Astrocyte (in vitro differentiated cells and primary cell): ENCODE data around the gene LMO1. TPM values are rescaled to one million over a fixed set of nuclear protein-coding genes. Genes with fewer than 3 reads are reported as not detected.

Experiments used
- DNase-seq: peaks from one replicate; pipeline ENCODE4 v3.0.0-alpha.2; 2010; ENCODE audit warnings: low read depth
- FAIRE-seq: peaks from 2 replicates; lab custom pipeline; 2011; peaks lifted over from hg19 to GRCh38; lab: Jason Lieb, UNC
- H2AFZ ChIP-seq: 2 replicates; pipeline ENCODE4 v1.6.0; 2012; ENCODE audit warnings: low read depth, low read length, inconsistent platforms
- H3K27ac ChIP-seq: 2 replicates; pipeline ENCODE4 v1.5.1; 2011; ENCODE audit warnings: low read depth, low read length, inconsistent platforms
- H3K27me3 ChIP-seq: 2 replicates; pipeline ENCODE4 v1.6.0; 2011; ENCODE audit warnings: low read length, inconsistent platforms; ENCODE audit not compliant: insufficient read depth
- H3K36me3 ChIP-seq: 2 replicates; pipeline ENCODE4 v1.5.1; 2011; ENCODE audit warnings: low read length, inconsistent platforms; ENCODE audit not compliant: insufficient read depth
- H3K4me1 ChIP-seq: 2 replicates; pipeline ENCODE4 v1.5.1; 2011; ENCODE audit warnings: low read length, inconsistent platforms; ENCODE audit not compliant: insufficient read depth
- H3K4me2 ChIP-seq: 2 replicates; pipeline ENCODE4 v1.6.0; 2012; ENCODE audit warnings: low read length, inconsistent platforms
- H3K4me3 ChIP-seq: 2 replicates; pipeline ENCODE4 v1.5.1; 2011; ENCODE audit warnings: low read depth, mild to moderate bottlenecking, low read length, inconsistent platforms; ENCODE audit not compliant: insufficient read depth
- H3K79me2 ChIP-seq: 2 replicates; pipeline ENCODE4 v1.6.0; 2012; ENCODE audit warnings: mild to moderate bottlenecking, low read length, inconsistent platforms; ENCODE audit not compliant: insufficient read depth
- H3K9ac ChIP-seq: 2 replicates; pipeline ENCODE4 v1.6.0; 2012; ENCODE audit warnings: mild to moderate bottlenecking, low read length, inconsistent platforms
- H3K9me3 ChIP-seq: 2 replicates; pipeline ENCODE4 v1.5.1; 2012; ENCODE audit warnings: low read depth, mild to moderate bottlenecking, low read length, inconsistent platforms; ENCODE audit not compliant: insufficient read depth
- H4K20me1 ChIP-seq: 2 replicates; pipeline ENCODE4 v1.6.0; 2012; ENCODE audit warnings: low read length, inconsistent platforms; ENCODE audit not compliant: insufficient read depth
- H3K27ac Mint-ChIP-seq: one replicate; pipeline ENCODE4 v1.8.0; 2021; ENCODE audit warnings: mild to moderate bottlenecking, mixed read lengths; ENCODE audit not compliant: unreplicated experiment
- H3K27me3 Mint-ChIP-seq: one replicate; pipeline ENCODE4 v1.8.0; 2021; ENCODE audit warnings: low read depth, mixed read lengths; ENCODE audit not compliant: unreplicated experiment
- H3K36me3 Mint-ChIP-seq: one replicate; pipeline ENCODE4 v1.8.0; 2021; ENCODE audit warnings: low read depth, mixed read lengths; ENCODE audit not compliant: unreplicated experiment
- H3K4me1 Mint-ChIP-seq: one replicate; pipeline ENCODE4 v1.8.0; 2021; ENCODE audit warnings: low read depth, mixed read lengths; ENCODE audit not compliant: unreplicated experiment
- H3K4me3 Mint-ChIP-seq: one replicate; pipeline ENCODE4 v1.8.0; 2021; ENCODE audit warnings: mild to moderate bottlenecking, moderate library complexity, mixed read lengths; ENCODE audit not compliant: unreplicated experiment
- H3K9me3 Mint-ChIP-seq: one replicate; pipeline ENCODE4 v1.8.0; 2021; ENCODE audit warnings: mild to moderate bottlenecking, mixed read lengths; ENCODE audit not compliant: unreplicated experiment
- EZH2 ChIP-seq: IDR thresholded peaks from 2 replicates; pipeline ENCODE4 v1.6.1; 2012; ENCODE audit warnings: mild to moderate bottlenecking, low read length, inconsistent platforms; ENCODE audit not compliant: insufficient read depth
- total RNA-seq: library from RNA; stranded (reverse); gene quantifications from 2 replicates; pipeline ENCODE4 v1.2.1, GENCODE V29; 2021
- TF ChIP-seq, protein P1 (sequence below): IDR thresholded peaks from 2 replicates; pipeline ENCODE4 v1.5.1; 2011; ENCODE audit warnings: low read depth, mild to moderate bottlenecking, inconsistent platforms, low read length, moderate library complexity; ENCODE audit not compliant: insufficient read depth

Gene LMO1
- total RNA-seq, 1 donor from 2014 or later: 1.5 TPM

DNA sequence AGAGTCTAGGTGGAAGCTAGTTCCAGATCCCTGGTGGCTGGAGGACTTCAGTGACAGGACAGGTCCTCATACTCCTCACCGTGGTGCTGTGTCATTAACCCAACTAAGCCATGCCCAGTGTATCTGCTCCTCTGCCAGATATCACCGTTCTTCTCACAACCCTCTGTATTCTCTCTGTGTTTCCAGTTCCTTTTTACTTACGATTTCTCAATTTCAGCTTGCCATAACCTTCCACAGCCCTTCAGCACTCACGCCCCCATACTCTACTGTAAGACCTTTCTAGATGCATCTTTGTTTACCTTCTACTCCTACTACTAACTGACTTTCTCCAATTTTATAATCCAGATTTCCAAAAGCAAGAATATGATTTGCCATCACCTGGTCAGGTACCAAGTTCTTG is 68.7 kb downstream of the LMO1 start:
- Histone ChIP-seq H3K27me3 (peaks cover 23% of the 10 kb centered on the region), H3K4me3 (no peak overlapping the region), H3K9ac (no peak overlapping the region), H3K79me2 (no peaks in the 10 kb centered on the region), H3K27ac (no peak overlapping the region), H3K9me3 (no peaks in the 10 kb centered on the region), H3K36me3 (no peaks in the 10 kb centered on the region), H4K20me1 (no peaks in the 10 kb centered on the region), H2AFZ (no peak overlapping the region), H3K4me2 (no peak overlapping the region), H3K4me1 (no peaks in the 10 kb centered on the region)
- Mint-ChIP-seq H3K4me1 (no peaks in the 10 kb centered on the region), H3K27me3 (peaks cover 78% of the 10 kb centered on the region), H3K4me3 (no peak overlapping the region), H3K9me3 (peaks cover 1% of the 10 kb centered on the region), H3K27ac (no peak overlapping the region), H3K36me3 (no peaks in the 10 kb centered on the region)
- TF ChIP-seq EZH2: no peak
- no peak for DNase-seq
- FAIRE-seq: no peak

DNA sequence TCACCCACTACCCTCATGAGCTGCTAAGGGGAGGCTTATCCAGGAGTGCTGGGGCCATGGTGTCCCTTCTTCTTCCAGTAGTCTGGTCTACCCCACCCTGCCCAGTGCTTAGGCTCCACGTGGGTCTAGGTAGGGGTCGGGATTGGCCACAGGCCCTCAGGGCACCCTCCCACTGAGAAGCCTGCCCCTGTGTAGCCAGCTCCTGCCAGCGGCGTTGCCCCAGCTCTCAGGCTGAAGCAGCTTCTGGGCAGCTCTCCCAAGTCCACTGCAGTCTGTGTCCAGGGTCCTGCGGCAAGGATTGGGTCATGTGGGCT is 70.8 kb downstream of the LMO1 start:
- no peaks in the 10 kb centered on the region for H3K79me2 ChIP-seq
- peaks cover 12% of the 10 kb centered on the region for H3K27me3 ChIP-seq
- H3K9me3 ChIP-seq: peaks cover 3% of the 10 kb centered on the region
- no peak overlapping the region for H3K9ac ChIP-seq
- Mint-ChIP-seq H3K27me3 (peaks cover 60% of the 10 kb centered on the region), H3K4me3 (no peak overlapping the region), H3K36me3 (no peaks in the 10 kb centered on the region), H3K9me3 (peaks cover 1% of the 10 kb centered on the region), H3K4me1 (no peaks in the 10 kb centered on the region), H3K27ac (no peak overlapping the region)
- H3K27ac ChIP-seq: no peak overlapping the region
- no peak overlapping the region for H3K4me3 ChIP-seq
- TF ChIP-seq, protein P1, sequence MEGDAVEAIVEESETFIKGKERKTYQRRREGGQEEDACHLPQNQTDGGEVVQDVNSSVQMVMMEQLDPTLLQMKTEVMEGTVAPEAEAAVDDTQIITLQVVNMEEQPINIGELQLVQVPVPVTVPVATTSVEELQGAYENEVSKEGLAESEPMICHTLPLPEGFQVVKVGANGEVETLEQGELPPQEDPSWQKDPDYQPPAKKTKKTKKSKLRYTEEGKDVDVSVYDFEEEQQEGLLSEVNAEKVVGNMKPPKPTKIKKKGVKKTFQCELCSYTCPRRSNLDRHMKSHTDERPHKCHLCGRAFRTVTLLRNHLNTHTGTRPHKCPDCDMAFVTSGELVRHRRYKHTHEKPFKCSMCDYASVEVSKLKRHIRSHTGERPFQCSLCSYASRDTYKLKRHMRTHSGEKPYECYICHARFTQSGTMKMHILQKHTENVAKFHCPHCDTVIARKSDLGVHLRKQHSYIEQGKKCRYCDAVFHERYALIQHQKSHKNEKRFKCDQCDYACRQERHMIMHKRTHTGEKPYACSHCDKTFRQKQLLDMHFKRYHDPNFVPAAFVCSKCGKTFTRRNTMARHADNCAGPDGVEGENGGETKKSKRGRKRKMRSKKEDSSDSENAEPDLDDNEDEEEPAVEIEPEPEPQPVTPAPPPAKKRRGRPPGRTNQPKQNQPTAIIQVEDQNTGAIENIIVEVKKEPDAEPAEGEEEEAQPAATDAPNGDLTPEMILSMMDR: no peak
- TF ChIP-seq EZH2: no peak
- no peak overlapping the region for H2AFZ ChIP-seq
- H3K36me3 ChIP-seq: no peaks in the 10 kb centered on the region
- H4K20me1 ChIP-seq: no peaks in the 10 kb centered on the region
- DNase-seq (no peak), FAIRE-seq (no peak)
- H3K4me2 ChIP-seq: no peak overlapping the region
- H3K4me1 ChIP-seq: no peaks in the 10 kb centered on the region

DNA sequence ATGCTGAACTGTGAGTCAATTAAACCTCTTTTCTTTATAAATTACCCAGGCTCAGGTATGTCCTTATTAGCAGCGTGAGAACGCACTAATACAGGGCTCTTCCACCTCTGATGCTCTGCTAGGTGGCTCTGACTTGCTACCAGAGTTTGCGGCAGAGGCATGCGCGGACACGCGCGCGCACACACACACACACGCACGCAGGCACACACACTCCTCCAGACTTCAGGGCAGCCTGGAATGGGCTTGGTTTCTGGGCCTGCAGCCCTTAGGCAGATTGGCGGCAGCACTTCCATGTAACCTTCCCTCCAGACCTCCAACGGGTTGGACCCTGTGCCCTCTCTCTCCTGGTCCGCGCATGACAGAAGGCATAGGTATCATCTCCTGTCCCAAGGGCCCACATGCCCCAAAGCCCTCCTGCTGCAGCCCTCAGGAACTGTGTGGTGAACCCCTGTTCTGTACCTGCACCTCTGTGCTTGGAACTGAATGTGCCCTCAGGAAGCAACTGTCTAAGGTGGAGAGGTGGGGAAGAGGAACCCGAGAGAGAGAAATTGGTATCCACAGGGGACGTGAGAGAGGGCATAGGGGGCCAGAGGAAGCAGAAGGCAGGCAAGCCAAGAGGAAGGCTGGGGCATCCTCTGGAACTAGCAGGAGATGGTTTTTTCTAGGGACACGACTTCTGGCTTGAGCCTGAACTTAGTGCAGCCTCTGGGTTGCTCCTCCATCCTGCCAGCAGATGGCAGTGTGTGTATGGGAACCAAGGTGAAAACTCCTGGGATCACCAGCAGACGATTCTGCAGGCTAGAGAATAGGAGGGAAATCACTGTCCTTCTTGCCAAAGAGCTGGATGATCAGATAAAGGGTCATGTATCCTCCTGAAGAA is 71.4 kb downstream of the LMO1 start:
- H4K20me1 ChIP-seq: no peaks in the 10 kb centered on the region
- no peaks in the 10 kb centered on the region for H3K36me3 ChIP-seq
- H3K9me3 Mint-ChIP-seq: peaks cover 1% of the 10 kb centered on the region
- no peaks in the 10 kb centered on the region for H3K36me3 Mint-ChIP-seq
- no peak overlapping the region for H3K9ac ChIP-seq
- TF ChIP-seq, protein P1: peak; percentile 89
- TF ChIP-seq EZH2: no peak
- peaks cover 3% of the 10 kb centered on the region for H3K9me3 ChIP-seq
- H3K4me2 ChIP-seq: no peak overlapping the region
- no peak overlapping the region for H3K4me3 Mint-ChIP-seq
- H3K27ac Mint-ChIP-seq: no peak overlapping the region
- no peaks in the 10 kb centered on the region for H3K4me1 ChIP-seq
- DNase-seq (peak; percentile 40), FAIRE-seq (peak; percentile 83)
- no peak overlapping the region for H3K27ac ChIP-seq
- no peaks in the 10 kb centered on the region for H3K79me2 ChIP-seq
- H3K27me3 ChIP-seq: peaks cover 9% of the 10 kb centered on the region
- peaks cover 55% of the 10 kb centered on the region for H3K27me3 Mint-ChIP-seq
- no peak overlapping the region for H2AFZ ChIP-seq
- H3K4me1 Mint-ChIP-seq: no peaks in the 10 kb centered on the region
- no peak overlapping the region for H3K4me3 ChIP-seq
